Left cardiac atrium (tissue), 4 donors: ENCODE measurements around the gene CMSS1. TPM values are rescaled to one million over a fixed set of nuclear protein-coding genes. Genes with fewer than 3 reads are reported as not detected.
"Not testable (repeated sequence)": the region's sequence is repeated elsewhere in the genome, so short reads cannot be mapped to it uniquely, and the experiment has no call there.

ENCODE experiments used
- ATAC-seq, 2 donors: fragments of 200-7000 bp; cut with Tn5 transposase; one replicate each; pipeline ENCODE4 v1.9.1; 2020; ENCODE audit warnings: mild to moderate bottlenecking in 2 of 2, moderate library complexity in 2 of 2
- DNase-seq: peaks from one replicate; pipeline ENCODE4 v3.0.0-alpha.2; 2020
- intact Hi-C, 2 donors: fragments of 100-400 bp; cut with DNase I; formaldehyde crosslinking; loops; one replicate each; pipeline versions ENCODE4 v1.14.1 to v1.15.1; 2022 to 2023
- total RNA-seq, 2 donors: library from RNA; stranded (reverse); fragmentation: NEBNext Ultra II Directional; extraction: Animal tissue kit (Norgen Biotek cat#: 25700); gene quantifications; one replicate each; pipeline ENCODE4 v1.2.1, GENCODE V29; 2021
- donor health status: DM: no; HTN: yes; CAD: no.
- donor health status: DM: no; HTN: yes; CAD: no; lungs with severe emphysema.
- donor health status: DM: yes; HTN: yes; CAD: no.
- donor health status: Dilated cardiomyopathy.

Gene CMSS1
- total RNA-seq, 2 donors from 2014 or later = 28.7 to 33.7 TPM

DNA sequence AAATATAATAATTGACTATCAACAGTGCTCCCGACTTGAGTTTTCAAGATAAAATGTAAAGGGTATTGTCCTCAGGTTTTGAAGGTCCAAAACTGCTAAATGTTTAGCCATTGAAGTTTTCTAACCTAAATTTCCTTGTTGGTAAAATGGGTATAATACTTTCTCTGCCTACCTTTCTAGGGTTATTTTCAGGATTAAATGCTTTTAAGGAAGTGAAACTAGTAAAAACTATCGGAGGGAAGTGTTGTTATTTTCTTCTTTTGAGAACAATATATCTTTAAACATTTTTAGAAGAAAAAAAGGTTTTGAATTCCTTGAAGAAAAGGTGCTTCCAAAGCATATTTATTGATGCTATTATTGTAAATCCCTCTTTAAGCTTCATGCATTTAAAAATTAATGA lies 229.3 kb downstream of the CMSS1 start:
- no peak for ATAC-seq
- intact Hi-C loops = loop anchor here (10.0 kb wide), 3 partner anchors 92 to 172 kb away; no protein-coding TSS in a partner anchor
- no peak for DNase-seq

GRCh38 chr3:100047455-100048141 lies 229.9 kb downstream of the CMSS1 start:
- ATAC-seq (peak; percentile 13 to 24), DNase-seq (no peak)
- intact Hi-C loops = loop anchor here (10.0 kb wide), 3 partner anchors 93 to 173 kb away; no protein-coding TSS in a partner anchor

DNA sequence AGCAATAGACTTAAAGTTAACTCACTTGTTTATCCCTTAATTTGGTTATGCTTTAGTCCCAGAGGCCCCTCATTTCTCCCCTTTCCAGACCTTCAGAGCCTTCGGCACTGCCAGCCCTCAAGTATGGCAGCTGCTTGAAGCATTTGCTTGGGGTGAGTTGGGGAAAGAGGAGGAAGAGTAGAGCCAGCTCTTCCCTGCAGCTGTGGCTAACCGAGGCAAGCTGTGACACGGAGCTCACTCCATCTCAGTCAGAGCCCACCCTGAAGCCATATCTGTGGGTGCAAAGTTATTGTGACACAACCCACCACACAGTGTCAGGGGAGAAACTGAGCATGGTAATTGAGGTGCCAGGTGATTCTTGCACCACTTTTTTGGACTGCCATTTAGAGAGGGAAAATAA lies 230.6 kb downstream of the CMSS1 start:
- intact Hi-C loops = loop anchor here (10.0 kb wide), 3 partner anchors 93 to 173 kb away; no protein-coding TSS in a partner anchor
- no peak for ATAC-seq

GRCh38 chr3:100051513-100051912 lies 233.9 kb downstream of the CMSS1 start:
- ATAC-seq, intact Hi-C loops, DNase-seq: not testable (repeated sequence)

More for the DNA sequence above, 230.6 kb downstream of the CMSS1 start:
- no peak for DNase-seq

DNA sequence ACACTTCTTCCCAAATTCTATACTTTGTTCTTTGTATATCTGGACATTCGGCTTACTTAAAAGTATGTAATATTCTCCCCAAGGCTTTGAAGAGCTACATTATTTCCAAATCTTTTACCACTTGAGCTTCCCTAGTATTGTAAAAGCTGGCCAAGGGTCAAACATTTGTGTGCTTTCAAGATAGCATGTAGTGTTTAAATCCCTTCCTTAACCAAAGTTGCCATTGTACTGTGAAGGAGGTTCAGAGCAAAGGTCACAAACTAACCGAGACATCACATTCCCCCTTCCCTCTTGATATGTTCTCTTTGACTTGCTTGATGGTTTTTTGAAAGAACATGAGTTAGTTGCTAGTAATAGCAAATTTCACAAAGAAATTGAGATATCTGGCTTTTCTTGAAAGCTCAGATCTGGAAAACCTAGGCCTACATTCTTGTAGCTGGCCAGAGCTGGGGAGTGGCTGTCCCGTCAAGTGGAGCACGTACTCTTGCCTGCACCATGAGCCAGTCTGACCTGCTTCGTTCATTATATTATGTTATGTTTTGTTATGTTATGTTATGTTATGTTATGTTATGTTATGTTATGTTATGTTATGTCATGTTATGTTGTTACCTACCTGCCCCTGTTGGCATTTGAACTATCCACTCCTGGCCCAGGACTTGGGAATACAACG lies 236.4 kb downstream of the CMSS1 start:
- no peak for DNase-seq
- intact Hi-C loops = loop anchor here in 1 of 2 donors (2.0 kb wide), 1 partner anchor 73 kb away; no protein-coding TSS in a partner anchor
- no peak for ATAC-seq

- ATAC-seq (peak; percentile 38 to 53), DNase-seq (no peak)
- intact Hi-C loops = loop anchor here in 1 of 2 donors (5.0 kb wide), 1 partner anchor 216 kb away; no protein-coding TSS in a partner anchor
These were observed 240.3 kb downstream of the CMSS1 start for GRCh38 chr3:100057716-100058575.

DNA sequence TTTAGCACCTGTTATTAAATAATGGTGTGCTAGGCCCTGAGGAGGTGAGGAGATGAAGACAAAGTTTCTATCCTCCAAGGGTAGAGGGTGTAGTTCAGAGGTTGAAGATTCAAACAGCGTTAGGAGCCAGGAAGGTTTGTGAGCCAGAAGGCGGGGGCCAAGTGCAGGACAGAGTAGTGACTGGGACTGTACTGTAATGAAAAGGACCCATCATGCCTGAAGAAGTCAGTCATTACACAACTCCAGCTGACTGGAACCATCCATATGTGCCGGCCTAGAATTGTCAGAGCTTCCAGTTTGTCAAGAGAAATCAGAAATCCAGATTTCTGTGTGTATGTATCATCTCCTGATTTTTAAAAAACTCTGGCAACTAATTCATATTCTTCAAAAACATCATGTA lies 241.8 kb downstream of the CMSS1 start:
- DNase-seq = no peak
- ATAC-seq = peak in 1 of 2 donors; percentile 50
- intact Hi-C loops = loop anchor here in 1 of 2 donors (5.0 kb wide), 1 partner anchor 217 kb away; no protein-coding TSS in a partner anchor

DNA sequence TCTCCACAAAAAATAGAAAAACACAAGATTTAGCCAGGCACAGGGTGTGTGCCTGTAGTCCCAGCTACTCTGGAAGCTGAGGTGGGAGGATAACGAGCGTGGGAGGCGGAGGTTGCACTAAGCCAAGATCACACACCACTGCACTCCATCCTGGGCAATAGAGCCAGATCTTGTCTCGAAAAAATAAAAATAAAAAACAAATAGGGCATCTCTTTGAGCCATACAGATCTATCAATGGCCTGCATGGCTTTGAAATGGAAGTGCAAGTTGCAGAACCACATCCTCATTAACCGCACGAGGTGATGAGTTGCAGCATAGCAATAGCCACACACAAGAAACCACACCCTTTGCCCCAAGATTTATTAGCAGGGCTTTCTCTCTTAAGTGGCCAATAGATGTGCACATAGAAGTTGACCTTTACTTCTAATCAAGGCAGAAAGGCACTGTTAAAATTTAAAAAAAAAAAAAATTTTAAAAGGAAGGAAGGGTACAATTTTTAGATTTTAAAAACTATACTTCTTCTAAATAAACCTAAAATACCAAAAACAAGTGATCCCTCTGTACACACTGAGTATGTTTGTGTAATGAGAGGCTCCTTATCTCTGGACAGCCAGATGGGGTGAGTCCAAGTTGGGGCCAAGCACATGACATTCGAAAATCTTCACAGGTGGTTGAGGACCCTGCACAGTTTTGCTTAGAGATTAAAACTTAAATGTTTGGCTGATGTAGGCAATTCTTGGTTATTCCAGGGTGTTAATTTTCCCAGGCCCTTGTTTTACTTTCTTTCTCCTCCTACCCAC lies 243.2 kb downstream of the CMSS1 start:
- DNase-seq = no peak
- intact Hi-C loops = no loop called here
- peak in 1 of 2 donors; percentile 45 for ATAC-seq

DNA sequence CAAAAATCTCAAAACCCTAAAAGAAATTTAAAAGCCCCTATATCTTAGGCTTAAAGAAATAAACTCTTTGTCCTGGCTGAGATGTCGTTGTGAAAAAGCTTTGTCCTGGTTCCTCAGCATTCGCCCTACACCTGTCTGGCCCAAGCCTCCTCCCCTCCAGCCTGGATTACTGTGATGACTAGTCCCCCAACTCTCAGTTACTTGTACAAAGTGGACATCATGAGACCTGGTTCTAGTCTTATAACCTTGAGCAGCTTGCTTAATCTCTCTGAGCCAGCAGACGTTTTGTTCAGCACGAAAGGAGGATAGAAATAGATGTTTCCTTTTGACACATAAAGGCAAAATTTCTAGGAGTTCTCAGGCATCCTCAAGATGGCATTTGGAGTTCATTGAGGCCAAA lies 245.0 kb downstream of the CMSS1 start:
- intact Hi-C loops = no loop called here
- no peak for DNase-seq
- ATAC-seq = no peak

- no peak for DNase-seq
- intact Hi-C loops = no loop called here
- no peak for ATAC-seq
These were observed 246.3 kb downstream of the CMSS1 start for GRCh38 chr3:100063929-100064461.

GRCh38 chr3:100067589-100067988 lies 249.9 kb downstream of the CMSS1 start:
- DNase-seq (no peak), ATAC-seq (no peak)
- intact Hi-C loops = loop anchor here in 1 of 2 donors (5.0 kb wide), 1 partner anchor 185 kb away; no protein-coding TSS in a partner anchor

- ATAC-seq (peak; percentile 86 to 87), DNase-seq (peak; percentile 81)
- intact Hi-C loops = loop anchor here (1.0 to 5.0 kb wide), 2 partner anchors 183 kb away; no protein-coding TSS in a partner anchor
These were observed 251.2 kb downstream of the CMSS1 start for GRCh38 chr3:100068826-100069225.

- DNase-seq (no peak), ATAC-seq (no peak)
- intact Hi-C loops = loop anchor here (1.0 to 5.0 kb wide), 2 partner anchors 183 kb away; no protein-coding TSS in a partner anchor
These were observed 251.8 kb downstream of the CMSS1 start for GRCh38 chr3:100069472-100069871.

DNA sequence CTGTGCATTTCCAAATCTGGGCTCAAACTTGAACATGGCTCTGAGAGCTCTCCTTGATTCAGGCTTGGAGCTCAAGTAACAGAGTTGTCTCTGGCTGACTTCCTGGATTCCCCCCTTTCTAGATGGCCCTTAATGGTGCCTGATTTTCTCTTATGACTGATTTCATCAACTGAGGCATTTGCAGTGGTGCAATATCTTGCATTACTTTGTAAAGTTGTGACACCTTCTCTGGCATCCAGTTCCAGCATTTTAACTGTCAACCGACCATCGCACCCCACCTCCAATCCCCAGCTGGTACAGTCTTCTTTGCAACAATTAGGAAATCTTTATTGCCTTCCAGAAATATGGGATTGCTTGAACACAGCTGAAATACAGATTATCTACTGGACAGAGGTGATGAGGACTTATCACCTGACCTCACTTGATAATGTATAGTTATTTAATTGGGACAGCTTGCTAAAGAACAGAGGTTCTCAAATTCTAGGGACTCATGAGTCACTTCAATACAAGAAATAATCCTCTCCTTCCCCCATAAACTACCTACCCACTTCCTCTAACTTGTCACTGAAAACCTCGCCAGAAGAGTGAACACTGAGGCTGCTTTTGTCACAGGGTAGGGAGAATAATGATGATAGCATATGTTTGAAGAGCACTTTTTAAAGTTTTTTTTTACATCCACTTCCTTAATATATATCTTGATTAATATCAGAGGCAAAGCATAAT lies 254.8 kb downstream of the CMSS1 start:
- peak; percentile 9 to 35 for ATAC-seq
- DNase-seq = no peak
- intact Hi-C loops = loop anchor here in 1 of 2 donors (5.0 kb wide), 1 partner anchor 40 kb away; the partner anchor contains the start of gene FILIP1L

DNA sequence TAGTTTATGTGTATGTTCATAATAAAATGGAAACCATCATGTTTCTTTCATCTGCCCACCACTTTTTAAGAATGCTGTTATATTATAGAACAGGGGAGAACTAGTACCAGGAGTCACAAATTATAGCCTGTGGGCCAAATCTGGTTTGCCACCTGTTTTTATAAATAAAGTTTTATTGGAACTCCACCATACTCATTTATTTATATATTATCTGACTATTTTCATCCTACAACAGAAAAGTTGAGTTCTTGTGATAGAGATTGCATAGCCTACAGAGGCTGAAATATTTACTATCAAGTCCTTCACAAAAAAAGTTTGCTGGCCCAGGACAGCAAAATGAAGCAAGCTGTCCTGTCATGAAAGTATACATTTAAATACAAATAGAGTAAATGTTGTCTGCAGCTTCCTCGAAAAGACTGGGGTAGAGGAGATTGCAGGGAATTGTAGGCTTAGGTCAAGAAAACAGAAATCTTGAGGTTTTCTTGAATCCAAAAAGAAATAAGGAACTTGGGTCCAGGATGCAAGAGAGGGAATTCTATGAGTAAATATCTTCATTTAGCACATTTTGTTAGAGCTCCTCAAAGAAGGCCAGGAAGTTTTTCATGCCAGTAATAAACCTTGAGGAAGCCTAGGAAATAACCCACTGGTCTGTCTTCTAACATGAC lies 255.5 kb downstream of the CMSS1 start:
- intact Hi-C loops = loop anchor here in 1 of 2 donors (5.0 kb wide), 1 partner anchor 39 kb away; the partner anchor contains the start of gene FILIP1L
- DNase-seq (no peak), ATAC-seq (no peak)

- DNase-seq (no peak), ATAC-seq (peak; percentile 62 to 63)
- intact Hi-C loops = loop anchor here in 1 of 2 donors (5.0 kb wide), 1 partner anchor 38 kb away; the partner anchor contains the start of gene FILIP1L
These were observed 256.1 kb downstream of the CMSS1 start for GRCh38 chr3:100073714-100074307.
